Tibial artery (tissue), 4 donors: ENCODE results near the gene ZNF76.

Experiments used
- DNase-seq, 2 donors: peaks; one replicate each; pipeline ENCODE4 v3.0.0-alpha.2; 2019
- H3K27ac ChIP-seq, 2 donors: fragments of 200-600 bp; sonication (generic) in 1 of 2; 1 replicate in 1 of 2; 2 replicates in 1 of 2; pipeline ENCODE4 v1.5.1; 2018 to 2019; ENCODE audit warnings: mild to moderate bottlenecking in 1 of 2
- H3K27me3 ChIP-seq, 2 donors: fragments of 200-600 bp; sonication (generic) in 1 of 2; one replicate each; pipeline versions ENCODE4 v1.5.1 to v1.6.0; 2016 to 2019
- H3K36me3 ChIP-seq, 3 donors: fragments of 200-600 bp; sonication (generic) in 2 of 3; one replicate each; pipeline ENCODE4 v1.5.1; 2016 to 2019; ENCODE audit warnings: mild to moderate bottlenecking in 2 of 3
- H3K4me1 ChIP-seq, 4 donors: fragments of 200-600 bp; sonication (generic) in 2 of 4; 1 replicate in 3 of 4; 2 replicates in 1 of 4; pipeline ENCODE4 v1.5.1; 2016 to 2019
- H3K4me3 ChIP-seq, 2 donors: fragments of 200-600 bp; sonication (generic) in 1 of 2; 1 replicate in 1 of 2; 2 replicates in 1 of 2; pipeline ENCODE4 v1.5.1; 2018 to 2019; ENCODE audit warnings: mild to moderate bottlenecking in 2 of 2
- H3K9me3 ChIP-seq, 3 donors: fragments of 200-600 bp; sonication (generic) in 1 of 3; one replicate each; pipeline ENCODE4 v1.5.1; 2016 to 2019
- CTCF ChIP-seq, 2 experiments: fragments of 200-600 bp in 1 of 2; fragments of 450-650 bp in 1 of 2; IDR thresholded peaks; one replicate each; pipeline ENCODE4 v1.5.1; 2017 to 2019; ENCODE audit warnings: antibody characterized with exemption in 2 of 2, mild to moderate bottlenecking in 1 of 2, moderate library complexity in 1 of 2
- intact Hi-C: fragments of 100-400 bp; cut with DNase I; formaldehyde crosslinking; loops from one replicate; pipeline ENCODE4 v1.15.0; 2023; ENCODE audit warnings: low total_unique reads

ZNF76 gene

GRCh38 chr6:35342258-35343091 is 82.9 kb downstream of the ZNF76 start, which contains the start of gene PPARD:
Gene PPARD (plus strand): TSS chr6:35342558. CDS start chr6:35411088, 68,530 bp downstream.
- peaks cover 0 to 7% of the 10 kb centered on the region in 2 donors for H3K27me3 ChIP-seq
- H3K27ac ChIP-seq, result peak within 1 kb of the TSS; percentile 94 to 95
- peak; percentile 97 to 99 for DNase-seq
- peak; percentile 99 for TF ChIP-seq CTCF (IDR thresholded peaks at IDR 0.05)
- peaks cover 0 to 15% (median under 1%) of the 10 kb centered on the region in 3 donors for H3K36me3 ChIP-seq
- no peaks in the 10 kb centered on the region for H3K9me3 ChIP-seq
- H3K4me3 ChIP-seq, result peak within 1 kb of the TSS; percentile 99
- intact Hi-C loops, result loop anchor here (2.0 to 10.0 kb wide), 4 partner anchors 72 to 392 kb away; partner anchors contain the start of genes ARMC12 and RPL10A
- peaks cover 0 to 43% (median 17%) of the 10 kb centered on the region in 4 donors for H3K4me1 ChIP-seq

- Histone ChIP-seq H3K27me3 (peaks cover 0 to 7% of the 10 kb centered on the region in 2 donors), H3K4me3 (peak overlapping the region; percentile 99), H3K4me1 (peaks cover 0 to 43% (median 17%) of the 10 kb centered on the region in 4 donors), H3K36me3 (peaks cover 5 to 20% (median 8%) of the 10 kb centered on the region in 3 donors), H3K9me3 (no peaks in the 10 kb centered on the region), H3K27ac (peak overlapping the region; percentile 94 to 95)
- intact Hi-C loops, result loop anchor here (2.0 to 10.0 kb wide), 4 partner anchors 72 to 392 kb away; partner anchors contain the start of genes ARMC12 and RPL10A
- no peak for TF ChIP-seq CTCF (IDR thresholded peaks at IDR 0.05)
- DNase-seq, result peak; percentile 46 to 74
Measured at GRCh38 chr6:35343092-35343834, 83.7 kb downstream of the ZNF76 start.

GRCh38 chr6:35343835-35344550 is 84.5 kb downstream of the ZNF76 start:
- Histone ChIP-seq H3K4me3 (peak overlapping the region; percentile 99), H3K36me3 (peaks cover 9 to 27% (median 15%) of the 10 kb centered on the region in 3 donors), H3K27me3 (peaks cover 0 to 6% of the 10 kb centered on the region in 2 donors), H3K9me3 (no peaks in the 10 kb centered on the region), H3K4me1 (peaks cover 0 to 43% (median 17%) of the 10 kb centered on the region in 4 donors), H3K27ac (peak overlapping the region; percentile 94 to 95)
- TF ChIP-seq CTCF (IDR thresholded peaks at IDR 0.05), result no peak
- intact Hi-C loops, result loop anchor here (2.0 to 10.0 kb wide), 4 partner anchors 71 to 391 kb away; partner anchors contain the start of genes ARMC12 and RPL10A
- no peak for DNase-seq
